ENCODE results near the gene HMGN2. TPM values are rescaled to one million over a fixed set of nuclear protein-coding genes. Genes with fewer than 3 reads are reported as not detected.

The HMGN2 gene
- total RNA-seq, 4 donors from 2014 or later: 105 to 312 (median 243) TPM

DNA sequence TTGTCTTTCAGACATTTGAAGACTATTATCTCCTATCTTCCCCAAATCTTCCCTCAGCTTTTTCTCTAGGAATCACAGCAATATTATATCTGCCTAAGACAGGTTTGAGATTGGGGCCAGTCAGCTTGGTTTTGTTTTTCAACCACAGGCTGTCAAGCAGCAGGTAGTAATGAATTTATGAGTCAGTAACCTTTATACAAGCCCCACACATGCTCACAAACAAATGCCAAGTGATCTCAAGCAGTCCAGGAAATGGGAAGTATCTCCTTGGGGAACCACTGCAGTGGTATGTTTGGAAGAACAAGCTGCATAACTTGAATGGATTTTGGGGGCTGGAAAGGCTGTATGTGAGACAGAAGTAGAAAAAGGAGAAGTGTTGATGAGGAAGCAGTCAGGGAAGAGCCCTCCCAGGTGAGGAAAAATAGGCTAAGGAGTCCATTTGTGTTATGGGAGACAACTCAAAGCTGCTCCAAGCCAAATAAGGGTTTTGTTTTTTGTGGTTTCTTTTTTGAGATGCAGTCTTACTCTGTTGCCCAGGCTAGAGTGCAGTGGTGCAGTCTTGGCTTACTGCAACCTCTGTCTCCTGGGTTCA, 38.0 kb upstream of the HMGN2 start:
- H3K27me3 ChIP-seq: no peaks in the 10 kb centered on the region
- H3K4me1 ChIP-seq: peaks cover 17 to 31% (median 20%) of the 10 kb centered on the region in 3 donors
- no peak for TF ChIP-seq POLR2A (IDR thresholded peaks at IDR 0.05)
- TF ChIP-seq, protein P1, sequence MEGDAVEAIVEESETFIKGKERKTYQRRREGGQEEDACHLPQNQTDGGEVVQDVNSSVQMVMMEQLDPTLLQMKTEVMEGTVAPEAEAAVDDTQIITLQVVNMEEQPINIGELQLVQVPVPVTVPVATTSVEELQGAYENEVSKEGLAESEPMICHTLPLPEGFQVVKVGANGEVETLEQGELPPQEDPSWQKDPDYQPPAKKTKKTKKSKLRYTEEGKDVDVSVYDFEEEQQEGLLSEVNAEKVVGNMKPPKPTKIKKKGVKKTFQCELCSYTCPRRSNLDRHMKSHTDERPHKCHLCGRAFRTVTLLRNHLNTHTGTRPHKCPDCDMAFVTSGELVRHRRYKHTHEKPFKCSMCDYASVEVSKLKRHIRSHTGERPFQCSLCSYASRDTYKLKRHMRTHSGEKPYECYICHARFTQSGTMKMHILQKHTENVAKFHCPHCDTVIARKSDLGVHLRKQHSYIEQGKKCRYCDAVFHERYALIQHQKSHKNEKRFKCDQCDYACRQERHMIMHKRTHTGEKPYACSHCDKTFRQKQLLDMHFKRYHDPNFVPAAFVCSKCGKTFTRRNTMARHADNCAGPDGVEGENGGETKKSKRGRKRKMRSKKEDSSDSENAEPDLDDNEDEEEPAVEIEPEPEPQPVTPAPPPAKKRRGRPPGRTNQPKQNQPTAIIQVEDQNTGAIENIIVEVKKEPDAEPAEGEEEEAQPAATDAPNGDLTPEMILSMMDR (IDR thresholded peaks at IDR 0.05): no peak
- H3K36me3 ChIP-seq: peaks cover 6 to 56% (median 19%) of the 10 kb centered on the region in 3 donors
- DNase-seq: no peak
- H3K27ac ChIP-seq: peak overlapping the region in 2 of 4 donors; percentile 86 to 93
- H3K9me3 ChIP-seq: no peaks in the 10 kb centered on the region
- intact Hi-C loops (cut with DNase I): no loop called here
- H3K4me3 ChIP-seq: no peak overlapping the region

- intact Hi-C loops (cut with DNase I): no loop called here
- TF ChIP-seq POLR2A (IDR thresholded peaks at IDR 0.05): no peak
- TF ChIP-seq, protein P1 (IDR thresholded peaks at IDR 0.05): no peak
- Histone ChIP-seq H3K36me3 (peaks cover 18 to 94% (median 28%) of the 10 kb centered on the region in 3 donors), H3K27ac (no peak overlapping the region), H3K4me3 (no peak overlapping the region), H3K9me3 (no peaks in the 10 kb centered on the region), H3K27me3 (no peaks in the 10 kb centered on the region), H3K4me1 (peaks cover 9 to 16% (median 11%) of the 10 kb centered on the region in 3 donors)
- no peak for DNase-seq
- WGBS, 2 donors: 90% methylated on average over 6 of the region's 6 CpGs
These were observed 34.2 kb upstream of the HMGN2 start for GRCh38 chr1:26438041-26438440.

DNA sequence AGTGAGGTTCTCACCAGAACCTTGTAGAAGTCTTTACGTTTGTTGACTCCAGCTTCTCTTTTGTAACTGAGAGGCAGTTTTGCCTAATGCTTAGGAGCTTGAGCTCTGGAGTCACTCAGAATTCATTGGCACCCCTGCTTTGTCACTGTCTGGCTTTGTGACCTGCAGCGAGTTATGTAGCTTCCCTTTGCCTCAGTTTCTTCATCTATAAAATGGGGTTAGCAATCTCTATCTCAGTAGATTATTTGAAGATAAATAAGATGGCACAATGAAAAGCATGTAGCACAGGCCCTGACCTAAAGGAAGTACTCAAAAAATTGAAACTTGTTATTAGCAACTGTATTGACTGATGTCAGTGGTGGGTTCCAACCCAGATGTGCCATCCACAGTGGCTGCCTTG, 32.0 kb upstream of the HMGN2 start:
- intact Hi-C loops (cut with DNase I): no loop called here
- no peak for DNase-seq
- Histone ChIP-seq H3K27ac (no peak overlapping the region), H3K4me3 (no peak overlapping the region), H3K36me3 (peaks cover 23 to 100% (median 44%) of the 10 kb centered on the region in 3 donors), H3K27me3 (no peaks in the 10 kb centered on the region), H3K4me1 (no peaks in the 10 kb centered on the region), H3K9me3 (no peaks in the 10 kb centered on the region)
- TF ChIP-seq POLR2A (IDR thresholded peaks at IDR 0.05): no peak
- TF ChIP-seq, protein P1 (IDR thresholded peaks at IDR 0.05): no peak
- WGBS, 2 donors: 92 to 100% methylated on average over 2 of the region's 2 CpGs

- intact Hi-C loops (cut with DNase I): no loop called here
- H3K27ac ChIP-seq: no peak overlapping the region
- DNase-seq: no peak
- 88% methylated on average over 2 to 3 of the region's 3 CpGs for WGBS, 2 donors
- H3K9me3 ChIP-seq: no peaks in the 10 kb centered on the region
- H3K36me3 ChIP-seq: peaks cover 6 to 100% (median 18%) of the 10 kb centered on the region in 3 donors
- no peak overlapping the region for H3K4me3 ChIP-seq
- no peaks in the 10 kb centered on the region for H3K27me3 ChIP-seq
- TF ChIP-seq POLR2A (IDR thresholded peaks at IDR 0.05): no peak
- TF ChIP-seq, protein P1 (IDR thresholded peaks at IDR 0.05): no peak
- H3K4me1 ChIP-seq: peaks cover 0 to 7% (median 0%) of the 10 kb centered on the region in 3 donors
These were observed 22.4 kb upstream of the HMGN2 start for GRCh38 chr1:26449868-26450267.

DNA sequence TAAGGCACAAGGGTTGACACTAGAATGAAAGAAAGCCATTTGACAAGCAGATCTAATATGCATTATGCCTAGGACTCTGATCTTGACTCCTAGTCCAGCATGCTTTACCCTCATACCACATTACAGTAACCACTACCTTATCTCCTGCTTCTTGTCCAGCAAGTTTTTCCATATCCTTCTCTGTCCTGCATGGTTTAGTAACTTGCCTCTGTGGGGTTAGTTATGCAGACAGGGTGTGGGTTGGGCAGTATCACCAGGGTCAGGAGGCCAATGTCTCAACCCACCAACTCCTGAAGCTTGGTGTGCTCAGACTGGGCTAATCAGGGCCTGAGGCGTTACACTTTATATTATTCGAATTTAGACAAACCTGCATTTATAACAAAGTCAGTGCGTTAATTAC, 21.3 kb upstream of the HMGN2 start:
- Histone ChIP-seq H3K9me3 (no peaks in the 10 kb centered on the region), H3K27ac (no peak overlapping the region), H3K4me3 (no peak overlapping the region), H3K27me3 (no peaks in the 10 kb centered on the region), H3K36me3 (peaks cover 6 to 100% (median 18%) of the 10 kb centered on the region in 3 donors), H3K4me1 (peaks cover 0 to 7% (median 0%) of the 10 kb centered on the region in 3 donors)
- no peak for DNase-seq
- intact Hi-C loops (cut with DNase I): no loop called here
- 87 to 91% methylated on average over 3 of the region's 3 CpGs for WGBS, 2 donors
- TF ChIP-seq, protein P1 (IDR thresholded peaks at IDR 0.05): no peak
- no peak for TF ChIP-seq POLR2A (IDR thresholded peaks at IDR 0.05)
